Measurements from ENCODE around the gene DDX46. TPM values are rescaled to one million over a fixed set of nuclear protein-coding genes. Genes with fewer than 3 reads are reported as not detected.

DDX46 gene
- polyA plus RNA-seq, 2 of the 4 experiments (the other 2 are of a cell fraction), result 104 TPM

DNA sequence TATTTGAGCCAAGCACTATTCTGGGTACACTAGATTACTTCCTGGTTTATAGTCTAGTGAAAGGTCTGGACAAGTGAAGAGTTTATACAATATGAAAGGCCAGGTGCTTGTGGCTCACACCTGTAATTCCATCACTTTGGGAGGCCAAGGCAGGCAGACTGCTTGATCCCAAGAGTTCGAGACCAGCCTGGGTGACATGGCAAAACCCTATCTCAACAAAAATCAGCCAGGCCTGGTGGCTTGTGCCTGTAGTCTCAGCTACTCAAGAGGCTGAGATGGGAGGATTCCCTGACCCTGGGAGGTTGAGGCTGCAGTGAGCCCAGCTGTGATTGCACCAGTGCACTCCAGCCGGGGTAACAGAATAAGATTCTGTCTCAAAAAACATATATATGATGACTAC lies 106.1 kb downstream of the DDX46 start (continued):
- TF ChIP-seq EP300 (IDR thresholded peaks at IDR 0.05), result no peak

DNA sequence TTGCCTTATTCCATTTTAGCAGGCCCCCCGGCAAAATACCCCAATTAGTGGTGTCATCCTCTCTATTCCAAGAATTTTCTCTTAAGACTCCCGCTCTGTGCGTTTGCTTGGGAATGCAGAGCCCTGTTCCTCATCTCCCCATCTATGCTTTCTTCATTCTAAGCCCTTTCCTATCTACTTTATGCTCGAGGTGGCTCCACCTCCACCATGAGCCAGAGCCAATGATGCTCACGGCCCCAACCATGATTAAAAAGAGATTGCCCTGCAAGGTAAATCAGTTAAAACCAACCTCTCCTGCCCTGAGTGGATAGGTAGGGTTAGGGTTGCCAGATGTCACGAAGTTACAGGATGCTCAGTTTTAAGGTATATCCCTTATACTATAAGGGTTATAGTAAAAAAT lies 114.9 kb downstream of the DDX46 start:
- no peak overlapping the region; the same call in 2 of the 3 replicates for H3K4me3 ChIP-seq
- POLR2A ChIA-PET, result interaction anchor here (0.6 to 2.2 kb wide), 7 partner anchors 16 to 122 kb away, joined by 3 to 20 read pairs (median 5); partner anchors contain the start of genes C5orf24 and PCBD2
- H3K9me3 ChIP-seq, result no peaks in the 10 kb centered on the region
- H3K4me2 ChIP-seq, result peak overlapping the region; percentile 92
- H3K4me1 ChIP-seq, result peaks cover 10% of the 10 kb centered on the region; the same call in 2 of the 3 replicates
- CTCF ChIA-PET, result interaction anchor here (0.7 to 1.1 kb wide), 3 partner anchors 10 to 402 kb away, joined by 3 to 5 read pairs (median 3); partner anchors contain the start of gene PCBD2
- H3K27ac ChIP-seq, result peak overlapping the region; percentile 95 to 96
- no peak for TF ChIP-seq POLR2A (IDR thresholded peaks at IDR 0.05; ENCODE audit: low read length)
- no peak for TF ChIP-seq FOSB (CRISPR knock-in tag; IDR thresholded peaks at IDR 0.05)
- TF ChIP-seq, protein P1, sequence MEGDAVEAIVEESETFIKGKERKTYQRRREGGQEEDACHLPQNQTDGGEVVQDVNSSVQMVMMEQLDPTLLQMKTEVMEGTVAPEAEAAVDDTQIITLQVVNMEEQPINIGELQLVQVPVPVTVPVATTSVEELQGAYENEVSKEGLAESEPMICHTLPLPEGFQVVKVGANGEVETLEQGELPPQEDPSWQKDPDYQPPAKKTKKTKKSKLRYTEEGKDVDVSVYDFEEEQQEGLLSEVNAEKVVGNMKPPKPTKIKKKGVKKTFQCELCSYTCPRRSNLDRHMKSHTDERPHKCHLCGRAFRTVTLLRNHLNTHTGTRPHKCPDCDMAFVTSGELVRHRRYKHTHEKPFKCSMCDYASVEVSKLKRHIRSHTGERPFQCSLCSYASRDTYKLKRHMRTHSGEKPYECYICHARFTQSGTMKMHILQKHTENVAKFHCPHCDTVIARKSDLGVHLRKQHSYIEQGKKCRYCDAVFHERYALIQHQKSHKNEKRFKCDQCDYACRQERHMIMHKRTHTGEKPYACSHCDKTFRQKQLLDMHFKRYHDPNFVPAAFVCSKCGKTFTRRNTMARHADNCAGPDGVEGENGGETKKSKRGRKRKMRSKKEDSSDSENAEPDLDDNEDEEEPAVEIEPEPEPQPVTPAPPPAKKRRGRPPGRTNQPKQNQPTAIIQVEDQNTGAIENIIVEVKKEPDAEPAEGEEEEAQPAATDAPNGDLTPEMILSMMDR (IDR thresholded peaks at IDR 0.05), result no peak
- TF ChIP-seq, protein P2, sequence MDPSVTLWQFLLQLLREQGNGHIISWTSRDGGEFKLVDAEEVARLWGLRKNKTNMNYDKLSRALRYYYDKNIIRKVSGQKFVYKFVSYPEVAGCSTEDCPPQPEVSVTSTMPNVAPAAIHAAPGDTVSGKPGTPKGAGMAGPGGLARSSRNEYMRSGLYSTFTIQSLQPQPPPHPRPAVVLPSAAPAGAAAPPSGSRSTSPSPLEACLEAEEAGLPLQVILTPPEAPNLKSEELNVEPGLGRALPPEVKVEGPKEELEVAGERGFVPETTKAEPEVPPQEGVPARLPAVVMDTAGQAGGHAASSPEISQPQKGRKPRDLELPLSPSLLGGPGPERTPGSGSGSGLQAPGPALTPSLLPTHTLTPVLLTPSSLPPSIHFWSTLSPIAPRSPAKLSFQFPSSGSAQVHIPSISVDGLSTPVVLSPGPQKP (IDR thresholded peaks at IDR 0.05; ENCODE audit: low read depth, low read length), result no peak
- no peak for TF ChIP-seq EHF (CRISPR knock-in tag; IDR thresholded peaks at IDR 0.05)
- no peak for TF ChIP-seq HDAC2 (IDR thresholded peaks at IDR 0.05)
- TF ChIP-seq, protein P3, sequence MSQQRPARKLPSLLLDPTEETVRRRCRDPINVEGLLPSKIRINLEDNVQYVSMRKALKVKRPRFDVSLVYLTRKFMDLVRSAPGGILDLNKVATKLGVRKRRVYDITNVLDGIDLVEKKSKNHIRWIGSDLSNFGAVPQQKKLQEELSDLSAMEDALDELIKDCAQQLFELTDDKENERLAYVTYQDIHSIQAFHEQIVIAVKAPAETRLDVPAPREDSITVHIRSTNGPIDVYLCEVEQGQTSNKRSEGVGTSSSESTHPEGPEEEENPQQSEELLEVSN (IDR thresholded peaks at IDR 0.05; ENCODE audit: borderline replicate concordance, low read depth), result no peak
- no peak for TF ChIP-seq FOSL2 (IDR thresholded peaks at IDR 0.05)
- no peak for TF ChIP-seq FOSL2 (CRISPR knock-in tag; IDR thresholded peaks at IDR 0.05)
- TF ChIP-seq, protein P4, sequence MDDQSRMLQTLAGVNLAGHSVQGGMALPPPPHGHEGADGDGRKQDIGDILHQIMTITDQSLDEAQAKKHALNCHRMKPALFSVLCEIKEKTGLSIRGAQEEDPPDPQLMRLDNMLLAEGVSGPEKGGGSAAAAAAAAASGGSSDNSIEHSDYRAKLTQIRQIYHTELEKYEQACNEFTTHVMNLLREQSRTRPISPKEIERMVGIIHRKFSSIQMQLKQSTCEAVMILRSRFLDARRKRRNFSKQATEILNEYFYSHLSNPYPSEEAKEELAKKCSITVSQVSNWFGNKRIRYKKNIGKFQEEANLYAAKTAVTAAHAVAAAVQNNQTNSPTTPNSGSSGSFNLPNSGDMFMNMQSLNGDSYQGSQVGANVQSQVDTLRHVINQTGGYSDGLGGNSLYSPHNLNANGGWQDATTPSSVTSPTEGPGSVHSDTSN (IDR thresholded peaks at IDR 0.05), result no peak
- no peak for TF ChIP-seq MAFK (IDR thresholded peaks at IDR 0.05; ENCODE audit: partially characterized antibody)
- TF ChIP-seq JUN (IDR thresholded peaks at IDR 0.05), result no peak
- no peak for TF ChIP-seq CHD2 (IDR thresholded peaks at IDR 0.05; ENCODE audit: low read length, partially characterized antibody)
- no peak for TF ChIP-seq ZFP36 (IDR thresholded peaks at IDR 0.05; ENCODE audit: borderline replicate concordance, partially characterized antibody)
- no peak for TF ChIP-seq NR3C1 (IDR thresholded peaks at IDR 0.05)
- TF ChIP-seq RAD21 (conservative IDR thresholded peaks at IDR 0.05 in 1 of 2, IDR thresholded peaks at IDR 0.05 in 1 of 2), result no peak
- TF ChIP-seq HOXB5 (CRISPR knock-in tag; IDR thresholded peaks at IDR 0.05), result no peak
- TF ChIP-seq EHMT2 (IDR thresholded peaks at IDR 0.05; ENCODE audit: low read depth), result no peak
- TF ChIP-seq BHLHE40 (IDR thresholded peaks at IDR 0.05; ENCODE audit: low read depth, low read length), result no peak
- TF ChIP-seq JUNB (IDR thresholded peaks at IDR 0.05), result no peak
- 96% methylated on average over 6 of the region's 6 CpGs for WGBS (ENCODE audit: missing lambda C conversion rate)
- no peak for ATAC-seq
- no peak for DNase-seq (ENCODE audit: low read depth in 1 of 2, low spot score in 1 of 2)
- no peak for FAIRE-seq
